SW 1271 (cell line): ENCODE measurements around the gene SHC3.

Experiments
- DNase-seq, 2 experiments: peaks; one replicate each; lab custom pipeline; 2025; lab: John Stamatoyannopoulos, UW

Gene SHC3

GRCh38 chr9:88957526-88957925 lies 221.1 kb downstream of the SHC3 start:
- no peak for DNase-seq
